ENCODE results near the gene ATP10A.
"Not testable (repeated sequence)": the region's sequence is repeated elsewhere in the genome, so short reads cannot be mapped to it uniquely, and the experiment has no call there.

Gene ATP10A

DNA sequence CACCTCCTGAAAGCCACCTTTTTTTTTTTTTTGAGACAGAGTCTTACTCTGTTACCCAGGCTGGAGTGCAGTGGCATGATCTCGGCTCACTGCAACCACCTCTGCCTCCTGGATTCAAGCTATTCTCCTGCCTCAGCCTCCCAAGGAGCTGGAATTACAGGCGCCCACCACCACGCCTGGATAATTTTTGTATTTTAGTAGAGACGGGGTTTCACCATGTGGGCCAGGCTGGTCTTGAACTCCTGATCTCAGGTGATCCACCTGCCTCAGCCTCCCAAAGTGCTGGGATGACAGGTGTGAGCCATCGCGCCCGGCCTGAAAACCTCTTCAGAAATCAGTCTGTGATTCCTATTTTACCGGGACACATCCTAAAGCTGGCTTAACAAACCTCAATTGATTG, 91.4 kb downstream of the ATP10A start:
- H3K4me3 ChIP-seq (ENCODE audit: low read depth, low read length); H3K27ac ChIP-seq (ENCODE audit: low read depth, low read length); H3K79me2 ChIP-seq (ENCODE audit: control insufficient read depth, insufficient read depth, low read length, unreplicated experiment); H3K36me3 ChIP-seq (ENCODE audit: insufficient read depth, low read length); H3K27me3 ChIP-seq (ENCODE audit: insufficient read depth, low read length); H2AFZ ChIP-seq (ENCODE audit: low read length, unreplicated experiment): not testable (repeated sequence)
- H3K4me1 ChIP-seq (ENCODE audit: control insufficient read depth, insufficient read depth, low read length, unreplicated experiment) = peaks cover 28% of the 10 kb centered on the region

- H3K4me1 ChIP-seq (ENCODE audit: control insufficient read depth, insufficient read depth, low read length, unreplicated experiment) = peaks cover 24% of the 10 kb centered on the region
- no peaks in the 10 kb centered on the region for H3K27me3 ChIP-seq (ENCODE audit: insufficient read depth, low read length)
- peaks cover 8% of the 10 kb centered on the region for H3K79me2 ChIP-seq (ENCODE audit: control insufficient read depth, insufficient read depth, low read length, unreplicated experiment)
- H3K36me3 ChIP-seq (ENCODE audit: insufficient read depth, low read length) = no peaks in the 10 kb centered on the region
- H2AFZ ChIP-seq (ENCODE audit: low read length, unreplicated experiment) = no peak overlapping the region
- H3K4me3 ChIP-seq (ENCODE audit: low read depth, low read length) = no peak overlapping the region
- H3K27ac ChIP-seq (ENCODE audit: low read depth, low read length) = no peak overlapping the region
These were observed 91.8 kb downstream of the ATP10A start for GRCh38 chr15:25771338-25771706.

GRCh38 chr15:25770618-25771337, 92.3 kb downstream of the ATP10A start:
- H3K27ac ChIP-seq (ENCODE audit: low read depth, low read length) = no peak overlapping the region
- no peaks in the 10 kb centered on the region for H3K27me3 ChIP-seq (ENCODE audit: insufficient read depth, low read length)
- H3K36me3 ChIP-seq (ENCODE audit: insufficient read depth, low read length) = no peaks in the 10 kb centered on the region
- peaks cover 19% of the 10 kb centered on the region for H3K4me1 ChIP-seq (ENCODE audit: control insufficient read depth, insufficient read depth, low read length, unreplicated experiment)
- H3K4me3 ChIP-seq (ENCODE audit: low read depth, low read length) = no peak overlapping the region
- peaks cover 8% of the 10 kb centered on the region for H3K79me2 ChIP-seq (ENCODE audit: control insufficient read depth, insufficient read depth, low read length, unreplicated experiment)
- no peak overlapping the region for H2AFZ ChIP-seq (ENCODE audit: low read length, unreplicated experiment)

DNA sequence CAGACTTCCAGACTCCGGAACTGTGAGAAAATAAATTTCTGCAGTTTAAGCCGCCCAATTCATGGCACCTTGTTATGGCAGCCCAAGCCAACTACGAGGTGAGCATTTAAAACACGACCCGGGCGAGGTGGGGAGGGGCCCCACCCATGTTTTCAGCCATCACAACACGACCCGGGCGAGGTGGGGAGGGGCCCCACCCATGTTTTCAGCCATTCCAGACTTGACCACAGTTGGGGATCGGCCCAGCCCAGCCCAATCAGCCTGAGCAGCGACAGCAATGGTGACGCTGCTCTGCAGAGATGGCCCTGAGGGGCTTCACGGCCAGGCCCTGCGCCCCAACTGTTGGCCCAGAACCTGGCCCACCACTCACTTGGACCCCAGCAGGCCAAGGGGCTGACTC, 93.1 kb downstream of the ATP10A start:
- Histone ChIP-seq H3K27ac (ENCODE audit: low read depth, low read length) (no peak overlapping the region), H3K36me3 (ENCODE audit: insufficient read depth, low read length) (no peaks in the 10 kb centered on the region), H2AFZ (ENCODE audit: low read length, unreplicated experiment) (no peak overlapping the region), H3K4me1 (ENCODE audit: control insufficient read depth, insufficient read depth, low read length, unreplicated experiment) (peaks cover 12% of the 10 kb centered on the region), H3K79me2 (ENCODE audit: control insufficient read depth, insufficient read depth, low read length, unreplicated experiment) (peaks cover 8% of the 10 kb centered on the region), H3K27me3 (ENCODE audit: insufficient read depth, low read length) (no peaks in the 10 kb centered on the region), H3K4me3 (ENCODE audit: low read depth, low read length) (no peak overlapping the region)

GRCh38 chr15:25768271-25768670, 94.9 kb downstream of the ATP10A start:
- Histone ChIP-seq H3K79me2 (ENCODE audit: control insufficient read depth, insufficient read depth, low read length, unreplicated experiment) (peaks cover 3% of the 10 kb centered on the region), H2AFZ (ENCODE audit: low read length, unreplicated experiment) (no peak overlapping the region), H3K27ac (ENCODE audit: low read depth, low read length) (no peak overlapping the region), H3K4me1 (ENCODE audit: control insufficient read depth, insufficient read depth, low read length, unreplicated experiment) (peaks cover 4% of the 10 kb centered on the region), H3K36me3 (ENCODE audit: insufficient read depth, low read length) (no peaks in the 10 kb centered on the region), H3K27me3 (ENCODE audit: insufficient read depth, low read length) (no peaks in the 10 kb centered on the region), H3K4me3 (ENCODE audit: low read depth, low read length) (no peak overlapping the region)

DNA sequence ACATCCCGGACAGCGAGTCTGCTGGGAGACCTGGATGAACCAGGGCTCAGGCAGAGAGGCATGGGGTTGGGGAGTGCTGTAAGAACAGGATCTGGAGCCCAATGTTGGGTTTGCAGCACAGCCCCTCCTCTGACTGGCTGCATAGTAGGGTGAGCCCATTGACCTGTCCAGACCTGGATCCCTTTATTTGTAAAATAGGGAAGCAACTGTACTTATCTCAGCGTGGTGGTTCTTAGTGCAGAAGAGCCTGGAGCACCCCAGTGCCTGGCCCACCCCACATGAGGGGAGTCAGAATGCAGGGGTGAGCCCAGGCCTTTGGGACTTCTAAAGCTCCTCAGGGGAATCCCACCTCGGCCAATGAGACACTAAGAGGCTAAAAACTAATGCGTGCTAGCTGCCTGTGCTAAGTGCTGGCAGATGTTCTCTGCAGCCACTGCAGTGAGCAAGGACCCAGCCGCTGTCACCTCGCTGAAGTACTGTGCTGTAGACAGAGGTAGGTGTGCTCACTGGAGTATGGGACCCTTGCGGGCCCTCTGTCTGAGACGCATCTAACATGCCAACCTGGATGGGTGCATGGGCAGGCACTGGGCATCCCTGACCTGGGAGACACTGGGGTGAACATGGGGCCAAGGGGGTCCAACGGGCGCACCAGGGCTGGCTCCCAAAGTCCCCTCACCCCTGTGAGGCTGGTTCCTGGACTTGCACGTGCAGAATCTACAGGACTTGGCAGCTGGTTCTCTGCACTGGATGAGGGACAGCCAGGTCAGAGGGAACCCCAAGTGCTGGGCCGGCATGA, 95.6 kb downstream of the ATP10A start:
- Histone ChIP-seq H2AFZ (ENCODE audit: low read length, unreplicated experiment) (no peak overlapping the region), H3K27ac (ENCODE audit: low read depth, low read length) (no peak overlapping the region), H3K4me3 (ENCODE audit: low read depth, low read length) (no peak overlapping the region), H3K27me3 (ENCODE audit: insufficient read depth, low read length) (no peaks in the 10 kb centered on the region), H3K4me1 (ENCODE audit: control insufficient read depth, insufficient read depth, low read length, unreplicated experiment) (no peaks in the 10 kb centered on the region), H3K36me3 (ENCODE audit: insufficient read depth, low read length) (no peaks in the 10 kb centered on the region), H3K79me2 (ENCODE audit: control insufficient read depth, insufficient read depth, low read length, unreplicated experiment) (no peaks in the 10 kb centered on the region)

GRCh38 chr15:25766417-25766816, 96.7 kb downstream of the ATP10A start:
- Histone ChIP-seq H3K4me1 (ENCODE audit: control insufficient read depth, insufficient read depth, low read length, unreplicated experiment) (no peaks in the 10 kb centered on the region), H3K27me3 (ENCODE audit: insufficient read depth, low read length) (no peaks in the 10 kb centered on the region), H2AFZ (ENCODE audit: low read length, unreplicated experiment) (no peak overlapping the region), H3K4me3 (ENCODE audit: low read depth, low read length) (no peak overlapping the region), H3K27ac (ENCODE audit: low read depth, low read length) (no peak overlapping the region), H3K79me2 (ENCODE audit: control insufficient read depth, insufficient read depth, low read length, unreplicated experiment) (no peaks in the 10 kb centered on the region), H3K36me3 (ENCODE audit: insufficient read depth, low read length) (no peaks in the 10 kb centered on the region)

- H3K36me3 ChIP-seq (ENCODE audit: insufficient read depth, low read length) = 0 out of 2 replicates have a peak, but pooled peaks cover 2% of the 10 kb centered on the region
- H3K4me3 ChIP-seq (ENCODE audit: low read depth, low read length) = no peak overlapping the region
- no peak overlapping the region for H3K27ac ChIP-seq (ENCODE audit: low read depth, low read length)
- H3K27me3 ChIP-seq (ENCODE audit: insufficient read depth, low read length) = no peaks in the 10 kb centered on the region
- H3K4me1 ChIP-seq (ENCODE audit: control insufficient read depth, insufficient read depth, low read length, unreplicated experiment) = no peaks in the 10 kb centered on the region
- H2AFZ ChIP-seq (ENCODE audit: low read length, unreplicated experiment) = no peak overlapping the region
- no peaks in the 10 kb centered on the region for H3K79me2 ChIP-seq (ENCODE audit: control insufficient read depth, insufficient read depth, low read length, unreplicated experiment)
These were observed 98.0 kb downstream of the ATP10A start for GRCh38 chr15:25764980-25765735.

DNA sequence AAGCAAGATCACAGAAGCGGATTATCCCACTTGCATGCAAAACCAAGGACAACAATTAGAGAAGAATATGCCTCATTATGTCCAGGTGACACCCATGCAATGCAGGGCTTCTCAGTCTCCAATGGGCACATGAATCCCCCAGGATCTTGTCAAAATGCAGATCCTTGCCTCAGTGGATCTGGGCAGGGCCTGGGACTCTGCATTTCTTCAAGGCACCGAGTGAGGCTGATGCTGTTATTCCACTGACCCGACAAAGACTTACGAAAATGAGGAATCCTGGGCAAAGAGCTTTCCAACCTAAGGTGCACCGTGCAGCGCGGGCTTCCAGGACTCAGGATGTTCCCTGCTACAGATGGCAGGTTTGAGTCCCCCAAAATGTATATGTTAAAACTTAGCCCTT, 99.2 kb downstream of the ATP10A start:
- H3K36me3 ChIP-seq (ENCODE audit: insufficient read depth, low read length) = 0 out of 2 replicates have a peak, but pooled peaks cover 3% of the 10 kb centered on the region
- H3K79me2 ChIP-seq (ENCODE audit: control insufficient read depth, insufficient read depth, low read length, unreplicated experiment) = no peaks in the 10 kb centered on the region
- no peaks in the 10 kb centered on the region for H3K27me3 ChIP-seq (ENCODE audit: insufficient read depth, low read length)
- no peak overlapping the region for H2AFZ ChIP-seq (ENCODE audit: low read length, unreplicated experiment)
- no peak overlapping the region for H3K27ac ChIP-seq (ENCODE audit: low read depth, low read length)
- H3K4me3 ChIP-seq (ENCODE audit: low read depth, low read length) = no peak overlapping the region
- no peaks in the 10 kb centered on the region for H3K4me1 ChIP-seq (ENCODE audit: control insufficient read depth, insufficient read depth, low read length, unreplicated experiment)

DNA sequence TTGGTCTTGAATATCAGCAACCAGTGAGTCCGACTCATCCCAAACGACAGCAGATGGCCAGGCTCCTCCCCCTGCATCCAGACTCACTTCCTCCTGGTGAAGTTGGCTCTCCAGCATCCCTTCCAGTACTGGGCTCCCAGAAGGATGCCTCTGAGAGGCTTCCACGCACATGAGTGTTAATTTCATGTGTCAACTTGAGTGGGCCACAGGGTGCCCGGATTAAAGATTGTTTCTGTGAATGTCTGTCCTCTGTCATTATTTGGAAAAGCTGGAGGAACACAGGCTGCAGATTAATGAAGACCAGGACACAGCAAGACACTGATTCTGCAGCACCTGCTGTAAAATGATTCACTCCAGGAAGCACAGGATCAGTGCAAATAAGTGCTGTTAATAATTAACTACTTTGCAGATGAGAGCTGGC, 99.8 kb downstream of the ATP10A start:
- H3K36me3 ChIP-seq (ENCODE audit: insufficient read depth, low read length) = 0 out of 2 replicates have a peak, but pooled peaks cover 3% of the 10 kb centered on the region
- H2AFZ ChIP-seq (ENCODE audit: low read length, unreplicated experiment) = no peak overlapping the region
- no peaks in the 10 kb centered on the region for H3K27me3 ChIP-seq (ENCODE audit: insufficient read depth, low read length)
- H3K79me2 ChIP-seq (ENCODE audit: control insufficient read depth, insufficient read depth, low read length, unreplicated experiment) = no peaks in the 10 kb centered on the region
- no peak overlapping the region for H3K4me3 ChIP-seq (ENCODE audit: low read depth, low read length)
- no peaks in the 10 kb centered on the region for H3K4me1 ChIP-seq (ENCODE audit: control insufficient read depth, insufficient read depth, low read length, unreplicated experiment)
- H3K27ac ChIP-seq (ENCODE audit: low read depth, low read length) = no peak overlapping the region
